GF-D8 (cell line): ENCODE results near the gene DERA.

Source experiments
- DNase-seq: peaks from one replicate; lab custom pipeline; 2025; lab: John Stamatoyannopoulos, UW

Gene DERA

DNA sequence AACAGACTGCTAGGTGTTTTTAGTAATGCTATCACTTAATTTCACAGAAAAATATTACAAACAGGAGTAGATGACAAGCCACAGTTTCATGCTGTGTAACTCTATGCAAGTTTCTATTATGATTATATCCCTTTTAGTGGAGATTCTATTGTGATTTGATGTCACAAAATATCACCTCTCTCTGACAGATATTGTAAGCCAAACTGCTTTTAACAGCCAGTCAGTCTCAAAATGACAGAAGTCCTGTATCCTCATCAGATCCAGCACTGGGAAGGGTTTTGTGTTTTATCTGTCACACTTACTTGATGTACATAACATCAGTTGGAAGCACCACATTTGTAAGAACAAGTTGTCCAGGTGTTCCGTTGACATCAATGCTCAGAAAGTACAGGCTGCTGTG lies 164.8 kb downstream of the DERA start:
- no peak for DNase-seq

DNA sequence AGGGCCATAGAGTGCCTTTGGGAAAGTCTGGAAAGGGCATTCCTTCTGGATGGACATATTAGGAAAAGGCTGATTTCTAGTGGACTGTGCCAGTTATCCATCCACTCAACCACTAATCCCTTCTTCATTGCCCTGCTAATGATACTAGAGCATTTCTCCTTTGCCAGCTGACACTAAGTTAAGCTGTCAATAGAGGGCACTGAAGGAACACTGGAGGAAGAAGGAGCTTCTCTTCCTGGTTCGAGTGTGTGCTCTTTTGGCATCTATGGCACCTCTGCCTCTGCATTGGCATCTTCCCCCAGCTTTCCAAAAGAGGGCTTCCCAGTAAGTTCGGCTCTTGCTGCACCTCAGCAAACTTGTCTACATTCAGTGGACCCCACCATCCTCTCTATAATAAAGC lies 165.4 kb downstream of the DERA start:
- no peak for DNase-seq

DNA sequence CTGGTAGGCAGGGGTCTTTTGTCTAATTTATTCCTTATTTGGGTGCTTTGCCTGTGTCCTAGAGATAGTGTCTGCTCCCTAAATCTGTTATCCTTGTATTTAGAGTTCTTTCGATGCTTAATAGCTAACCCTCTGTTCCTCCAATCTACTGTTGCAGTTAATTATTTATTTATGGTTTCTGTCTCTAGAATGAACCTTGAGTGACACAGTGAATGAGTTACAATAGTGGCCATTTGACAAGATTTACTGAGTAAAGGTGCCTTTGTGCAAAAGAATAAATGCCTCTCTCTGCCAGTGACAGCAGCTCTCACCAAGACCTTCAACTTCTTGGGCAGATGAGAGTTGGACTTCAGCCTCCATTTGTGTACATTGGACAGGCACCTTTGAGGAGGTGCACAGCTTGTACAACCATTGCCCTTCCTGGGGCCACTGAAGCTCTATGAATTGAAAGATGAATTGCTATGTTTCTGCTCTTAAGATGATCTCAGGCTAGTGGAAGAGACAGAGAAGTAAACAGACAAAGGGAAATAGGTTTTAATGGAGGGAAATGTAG lies 165.9 kb downstream of the DERA start:
- no peak for DNase-seq

DNA sequence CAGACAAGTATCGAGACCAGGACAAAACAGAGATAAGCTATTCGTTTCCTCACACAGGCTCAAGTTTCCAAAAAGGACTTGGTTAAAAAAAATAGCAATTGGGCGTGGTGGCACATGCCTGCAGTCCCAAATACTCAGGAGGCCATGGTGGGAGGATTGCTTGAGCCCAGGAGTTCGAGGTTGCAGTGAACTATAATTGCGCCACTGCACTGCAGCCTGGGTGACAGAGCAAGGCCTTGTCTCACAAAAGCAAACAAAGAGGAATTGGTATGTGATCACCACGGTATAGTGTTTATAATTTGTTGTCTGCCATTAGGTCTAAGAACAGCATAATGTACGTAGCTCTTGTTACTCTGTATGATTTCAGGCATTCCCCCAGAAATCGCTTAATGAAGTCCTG lies 175.3 kb downstream of the DERA start:
- no peak for DNase-seq

DNA sequence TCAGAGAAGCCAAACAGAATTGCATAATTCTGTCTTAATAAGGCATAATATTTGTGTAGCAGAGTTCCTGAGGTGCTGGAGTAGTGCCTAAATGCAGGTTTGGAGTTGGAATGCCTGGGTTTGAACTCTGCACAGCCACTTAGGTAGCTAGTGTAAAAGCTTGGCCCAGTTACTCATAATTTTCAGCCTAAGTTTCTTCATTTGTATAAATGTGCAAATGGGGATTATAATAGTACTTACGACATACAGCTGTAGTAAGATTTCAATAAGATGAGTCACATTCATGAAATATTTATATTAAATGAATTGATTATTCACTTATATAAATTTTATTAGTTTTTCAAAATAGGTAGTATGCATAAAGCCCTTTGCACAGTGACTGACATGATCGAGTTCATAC lies 175.8 kb downstream of the DERA start:
- DNase-seq = no peak
